ENCODE data around the gene RNF224. TPM values are rescaled to one million over a fixed set of nuclear protein-coding genes. Genes with fewer than 3 reads are reported as not detected.

RNF224 gene
- total and polyA plus RNA-seq, 2 of the 13 experiments (the other 11 are each of a cell fraction or from before 2014, with no cell fraction given) = 0.09 TPM; not detected in 1

DNA sequence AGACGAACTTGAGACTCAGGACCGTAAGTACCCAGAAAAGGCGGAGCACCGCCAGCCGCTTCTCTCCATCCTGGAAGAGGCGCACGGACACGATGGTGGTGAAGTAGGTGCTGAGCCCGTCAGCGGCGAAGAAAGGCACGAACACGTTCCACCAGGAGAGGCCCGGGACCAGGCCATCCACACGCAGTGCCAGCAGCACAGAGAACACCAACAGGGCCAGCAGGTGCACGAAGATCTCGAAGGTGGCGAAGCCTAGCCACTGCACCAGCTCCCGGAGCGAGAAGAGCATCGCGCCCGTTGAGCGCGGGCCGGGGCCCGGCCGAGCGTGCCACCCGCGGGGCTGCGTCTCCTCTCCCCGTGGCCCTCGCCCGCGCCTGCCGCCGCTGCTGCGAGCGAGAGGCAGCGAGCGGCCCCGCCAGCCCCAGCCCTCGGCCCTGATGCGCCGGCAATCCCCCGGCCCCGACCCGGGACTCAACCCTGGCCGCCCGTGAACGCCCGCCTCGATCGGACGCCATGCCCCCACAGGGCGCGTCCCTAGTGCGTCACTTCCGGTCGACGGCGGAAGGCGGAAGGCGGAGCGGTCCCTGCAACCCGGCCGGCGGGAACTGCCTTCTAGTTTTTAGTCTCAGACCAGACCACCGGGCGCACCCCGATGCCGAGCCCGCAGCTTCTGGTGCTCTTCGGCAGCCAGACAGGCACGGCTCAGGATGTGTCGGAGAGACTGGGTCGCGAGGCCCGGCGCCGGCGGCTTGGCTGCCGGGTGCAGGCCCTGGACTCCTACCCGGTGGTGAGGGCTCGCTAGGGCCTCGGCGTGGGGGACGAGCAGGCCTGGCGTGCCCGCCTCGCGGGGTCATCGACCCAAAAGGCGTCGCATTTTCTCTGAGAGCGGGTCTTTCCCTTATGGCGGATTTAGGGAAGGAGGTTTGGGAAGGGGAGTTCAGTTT lies 21.9 kb upstream of the RNF224 start, which contains the start of the genes NDOR1 and TMEM203 (continued):
- no peak for TF ChIP-seq FLYWCH1 (CRISPR knock-in tag; IDR thresholded peaks at IDR 0.05)
- TF ChIP-seq ZNF513 (CRISPR knock-in tag; conservative IDR thresholded peaks at IDR 0.05) = no peak; the same call in 1 of the 2 replicates
- TF ChIP-seq RARG (CRISPR knock-in tag; IDR thresholded peaks at IDR 0.05; ENCODE audit: low read depth) = no peak
- TF ChIP-seq SALL1 (CRISPR knock-in tag; IDR thresholded peaks at IDR 0.05) = peak; percentile 77
- TF ChIP-seq RARA (CRISPR knock-in tag; IDR thresholded peaks at IDR 0.05) = peak; percentile 35; the same call in 1 of the 2 replicates
- TF ChIP-seq REPIN1 (CRISPR knock-in tag; IDR thresholded peaks at IDR 0.05; ENCODE audit: borderline replicate concordance, low read depth) = peak; percentile 79
- TF ChIP-seq, protein P1, sequence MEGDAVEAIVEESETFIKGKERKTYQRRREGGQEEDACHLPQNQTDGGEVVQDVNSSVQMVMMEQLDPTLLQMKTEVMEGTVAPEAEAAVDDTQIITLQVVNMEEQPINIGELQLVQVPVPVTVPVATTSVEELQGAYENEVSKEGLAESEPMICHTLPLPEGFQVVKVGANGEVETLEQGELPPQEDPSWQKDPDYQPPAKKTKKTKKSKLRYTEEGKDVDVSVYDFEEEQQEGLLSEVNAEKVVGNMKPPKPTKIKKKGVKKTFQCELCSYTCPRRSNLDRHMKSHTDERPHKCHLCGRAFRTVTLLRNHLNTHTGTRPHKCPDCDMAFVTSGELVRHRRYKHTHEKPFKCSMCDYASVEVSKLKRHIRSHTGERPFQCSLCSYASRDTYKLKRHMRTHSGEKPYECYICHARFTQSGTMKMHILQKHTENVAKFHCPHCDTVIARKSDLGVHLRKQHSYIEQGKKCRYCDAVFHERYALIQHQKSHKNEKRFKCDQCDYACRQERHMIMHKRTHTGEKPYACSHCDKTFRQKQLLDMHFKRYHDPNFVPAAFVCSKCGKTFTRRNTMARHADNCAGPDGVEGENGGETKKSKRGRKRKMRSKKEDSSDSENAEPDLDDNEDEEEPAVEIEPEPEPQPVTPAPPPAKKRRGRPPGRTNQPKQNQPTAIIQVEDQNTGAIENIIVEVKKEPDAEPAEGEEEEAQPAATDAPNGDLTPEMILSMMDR (CRISPR knock-in tag; IDR thresholded peaks at IDR 0.05) = no peak
- no peak for TF ChIP-seq PPARG (CRISPR knock-in tag; conservative IDR thresholded peaks at IDR 0.05)
- TF ChIP-seq PHF20 (CRISPR knock-in tag; IDR thresholded peaks at IDR 0.05) = peak; percentile 98
- TF ChIP-seq, protein P2, sequence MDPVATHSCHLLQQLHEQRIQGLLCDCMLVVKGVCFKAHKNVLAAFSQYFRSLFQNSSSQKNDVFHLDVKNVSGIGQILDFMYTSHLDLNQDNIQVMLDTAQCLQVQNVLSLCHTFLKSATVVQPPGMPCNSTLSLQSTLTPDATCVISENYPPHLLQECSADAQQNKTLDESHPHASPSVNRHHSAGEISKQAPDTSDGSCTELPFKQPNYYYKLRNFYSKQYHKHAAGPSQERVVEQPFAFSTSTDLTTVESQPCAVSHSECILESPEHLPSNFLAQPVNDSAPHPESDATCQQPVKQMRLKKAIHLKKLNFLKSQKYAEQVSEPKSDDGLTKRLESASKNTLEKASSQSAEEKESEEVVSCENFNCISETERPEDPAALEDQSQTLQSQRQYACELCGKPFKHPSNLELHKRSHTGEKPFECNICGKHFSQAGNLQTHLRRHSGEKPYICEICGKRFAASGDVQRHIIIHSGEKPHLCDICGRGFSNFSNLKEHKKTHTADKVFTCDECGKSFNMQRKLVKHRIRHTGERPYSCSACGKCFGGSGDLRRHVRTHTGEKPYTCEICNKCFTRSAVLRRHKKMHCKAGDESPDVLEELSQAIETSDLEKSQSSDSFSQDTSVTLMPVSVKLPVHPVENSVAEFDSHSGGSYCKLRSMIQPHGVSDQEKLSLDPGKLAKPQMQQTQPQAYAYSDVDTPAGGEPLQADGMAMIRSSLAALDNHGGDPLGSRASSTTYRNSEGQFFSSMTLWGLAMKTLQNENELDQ (CRISPR knock-in tag; IDR thresholded peaks at IDR 0.05; ENCODE audit: borderline replicate concordance) = no peak
- peak; percentile 44 for TF ChIP-seq IKZF4 (CRISPR knock-in tag; IDR thresholded peaks at IDR 0.05; ENCODE audit: borderline replicate concordance, low read depth, not compliant biosample characterization)
- TF ChIP-seq SUZ12 (IDR thresholded peaks at IDR 0.05; ENCODE audit: low read depth, low read length) = no peak
- TF ChIP-seq EZH2 (conservative IDR thresholded peaks at IDR 0.05; ENCODE audit: low read depth, low read length) = no peak
- 0 out of 2 replicates have a peak, but pooled peaks have one; percentile 31 for TF ChIP-seq ZNF12 (CRISPR knock-in tag; IDR thresholded peaks at IDR 0.05)
- TF ChIP-seq PAX8 (CRISPR knock-in tag; IDR thresholded peaks at IDR 0.05; ENCODE audit: borderline replicate concordance) = peak; percentile 31; the same call in 1 of the 2 replicates
- TF ChIP-seq YY1 (IDR thresholded peaks at IDR 0.05; ENCODE audit: insufficient read depth, insufficient replicate concordance, low read depth, low read length) = peak; percentile 94
- peak; percentile 73; the same call in 1 of the 2 replicates for TF ChIP-seq NFKBIZ (CRISPR knock-in tag; IDR thresholded peaks at IDR 0.05)
- peak; percentile 46; the same call in 1 of the 2 replicates for TF ChIP-seq TMF1 (CRISPR knock-in tag; IDR thresholded peaks at IDR 0.05; ENCODE audit: low read depth)
- no peak for TF ChIP-seq KLF9 (CRISPR knock-in tag; IDR thresholded peaks at IDR 0.05; ENCODE audit: low read depth)
- TF ChIP-seq MEIS1 (CRISPR knock-in tag; IDR thresholded peaks at IDR 0.05; ENCODE audit: borderline replicate concordance) = peak; percentile 62; the same call in 1 of the 2 replicates
- TF ChIP-seq, protein P3, sequence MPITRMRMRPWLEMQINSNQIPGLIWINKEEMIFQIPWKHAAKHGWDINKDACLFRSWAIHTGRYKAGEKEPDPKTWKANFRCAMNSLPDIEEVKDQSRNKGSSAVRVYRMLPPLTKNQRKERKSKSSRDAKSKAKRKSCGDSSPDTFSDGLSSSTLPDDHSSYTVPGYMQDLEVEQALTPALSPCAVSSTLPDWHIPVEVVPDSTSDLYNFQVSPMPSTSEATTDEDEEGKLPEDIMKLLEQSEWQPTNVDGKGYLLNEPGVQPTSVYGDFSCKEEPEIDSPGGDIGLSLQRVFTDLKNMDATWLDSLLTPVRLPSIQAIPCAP (CRISPR knock-in tag; IDR thresholded peaks at IDR 0.05; ENCODE audit: low read depth) = no peak
- TF ChIP-seq ZNF678 (CRISPR knock-in tag; IDR thresholded peaks at IDR 0.05) = no peak
- no peak for TF ChIP-seq ZMYM2 (CRISPR knock-in tag; IDR thresholded peaks at IDR 0.05)
